Measurements from ENCODE around the gene LPP. TPM values are rescaled to one million over a fixed set of nuclear protein-coding genes. Genes with fewer than 3 reads are reported as not detected.

Gene LPP
- polyA plus RNA-seq, 3 donors from 2014 or later = 6.5 to 33.5 (median 11.3) TPM

DNA sequence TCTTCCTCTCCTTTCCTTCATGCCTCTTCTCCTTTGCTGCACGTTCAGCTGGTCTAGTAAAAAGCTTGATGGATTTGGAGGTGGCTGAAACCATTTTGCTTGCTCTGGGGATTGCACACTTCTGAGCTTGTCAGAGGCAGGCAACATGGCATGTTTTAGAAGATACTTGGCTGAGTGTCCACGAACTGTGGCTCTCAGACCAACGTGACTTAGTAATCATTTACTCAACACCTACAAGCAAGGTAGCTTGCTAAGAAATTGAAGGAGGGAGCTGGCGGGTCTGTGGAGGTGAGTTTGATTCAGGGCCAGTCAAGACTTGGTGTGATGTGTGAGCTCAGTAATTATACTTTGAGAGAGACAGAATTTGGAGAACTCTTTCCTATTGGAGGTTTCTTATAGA is 196.0 kb downstream of the LPP start:
- DNase-seq = no peak
- Mint-ChIP-seq H3K4me3 (no peak overlapping the region), H3K27me3 (ENCODE audit: low read depth in 3 of 3) (peaks cover 0 to 3% (median 1%) of the 10 kb centered on the region in 3 donors), H3K27ac (peak overlapping the region in 1 of 6 donors; percentile 9), H3K36me3 (peaks cover 3 to 7% (median 5%) of the 10 kb centered on the region in 3 donors), H3K9me3 (no peaks in the 10 kb centered on the region), H3K4me1 (peaks cover 14 to 30% of the 10 kb centered on the region in 2 donors)

DNA sequence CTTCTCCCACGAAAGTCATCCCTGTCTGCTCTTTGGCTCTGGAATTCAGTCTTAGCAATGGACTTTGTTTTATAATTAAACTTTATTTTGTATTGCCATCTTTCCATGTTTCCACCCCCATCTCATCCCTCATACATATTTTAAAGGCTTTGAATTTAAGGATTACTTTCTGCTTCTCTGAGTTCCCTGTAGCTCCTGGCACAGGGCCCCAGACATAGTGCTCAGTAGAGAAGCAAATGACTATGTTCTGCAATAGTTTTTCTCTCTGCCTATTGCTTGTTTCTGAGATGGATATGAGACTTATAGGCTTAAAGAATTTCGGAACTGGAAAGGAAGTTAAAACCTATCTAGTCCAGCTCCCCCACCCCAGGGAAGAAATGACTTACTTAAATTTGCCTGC is 197.0 kb downstream of the LPP start:
- Mint-ChIP-seq H3K4me3 (no peak overlapping the region), H3K27ac (peak overlapping the region in 2 of 6 donors; percentile 12 to 16), H3K27me3 (ENCODE audit: low read depth in 3 of 3) (peaks cover 0 to 3% (median 1%) of the 10 kb centered on the region in 3 donors), H3K4me1 (peaks cover 14 to 30% of the 10 kb centered on the region in 2 donors), H3K36me3 (peaks cover 5 to 7% (median 7%) of the 10 kb centered on the region in 3 donors), H3K9me3 (no peaks in the 10 kb centered on the region)
- no peak for DNase-seq

DNA sequence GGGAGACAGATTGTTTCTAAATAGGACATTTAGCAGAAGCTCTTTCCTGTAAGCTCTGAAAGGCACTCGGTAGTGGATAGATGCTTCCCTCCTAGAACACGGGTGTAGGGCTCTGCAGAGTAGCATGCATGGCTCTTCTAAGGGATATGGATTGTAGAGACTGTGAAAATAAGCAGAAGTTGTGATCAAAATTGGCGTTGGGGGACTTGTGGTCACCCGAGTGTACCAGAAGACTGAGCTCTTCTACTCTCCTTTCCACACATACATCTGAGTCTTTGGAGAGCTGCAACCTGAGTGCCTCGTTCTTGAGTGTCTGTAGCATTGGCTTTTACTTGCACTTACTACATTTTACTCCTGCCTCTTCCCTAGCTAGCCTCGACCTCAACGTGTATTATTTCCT is 197.7 kb downstream of the LPP start:
- H3K9me3 Mint-ChIP-seq = no peaks in the 10 kb centered on the region
- H3K4me3 Mint-ChIP-seq = no peak overlapping the region
- peaks cover 5 to 7% (median 7%) of the 10 kb centered on the region in 3 donors for H3K36me3 Mint-ChIP-seq
- DNase-seq = no peak
- H3K27me3 Mint-ChIP-seq (ENCODE audit: low read depth in 3 of 3) = peaks cover 0 to 3% (median 1%) of the 10 kb centered on the region in 3 donors
- H3K27ac Mint-ChIP-seq = peak overlapping the region in 1 of 6 donors; percentile 64
- peaks cover 14 to 30% of the 10 kb centered on the region in 2 donors for H3K4me1 Mint-ChIP-seq

DNA sequence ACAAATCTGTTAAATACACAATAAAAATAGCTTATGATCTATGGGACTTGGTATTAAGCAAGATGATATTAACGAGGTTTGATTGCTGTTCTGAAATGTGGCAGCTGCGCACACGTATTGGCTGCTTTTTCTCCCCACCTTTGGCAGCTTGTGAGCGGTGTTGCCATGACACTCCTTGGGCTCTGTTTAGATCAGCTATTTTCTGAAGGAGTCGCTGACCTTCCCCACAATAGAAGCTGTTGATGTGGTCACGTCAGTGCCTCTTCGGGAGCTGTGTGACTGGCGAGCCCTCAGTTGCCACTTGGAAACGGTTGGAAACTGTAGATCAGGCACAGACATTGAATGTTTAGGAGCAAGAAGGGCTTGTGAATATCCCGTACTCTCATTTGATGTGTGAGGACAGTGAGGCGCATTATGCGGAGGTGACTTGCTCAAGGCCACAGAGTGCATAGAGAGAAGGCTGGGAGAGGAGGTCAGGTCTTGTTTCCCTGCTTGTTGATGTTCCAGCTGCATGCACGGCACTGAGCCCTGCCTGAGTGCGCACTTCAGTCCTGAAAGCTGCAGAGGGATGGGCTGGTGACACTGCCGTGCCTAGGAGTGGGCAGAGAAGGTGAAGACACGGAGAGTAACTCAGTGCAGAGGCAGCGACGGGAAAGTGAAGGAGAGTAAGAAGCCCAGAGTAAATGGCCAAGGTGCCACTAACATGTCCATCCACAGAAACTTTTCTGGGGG is 198.4 kb downstream of the LPP start:
- DNase-seq = no peak
- Mint-ChIP-seq H3K4me3 (no peak overlapping the region), H3K36me3 (peaks cover 3 to 11% (median 9%) of the 10 kb centered on the region in 3 donors), H3K9me3 (no peaks in the 10 kb centered on the region), H3K27me3 (ENCODE audit: low read depth in 3 of 3) (peaks cover 0 to 3% (median 1%) of the 10 kb centered on the region in 3 donors), H3K27ac (no peak overlapping the region), H3K4me1 (peaks cover 15 to 30% of the 10 kb centered on the region in 2 donors)

DNA sequence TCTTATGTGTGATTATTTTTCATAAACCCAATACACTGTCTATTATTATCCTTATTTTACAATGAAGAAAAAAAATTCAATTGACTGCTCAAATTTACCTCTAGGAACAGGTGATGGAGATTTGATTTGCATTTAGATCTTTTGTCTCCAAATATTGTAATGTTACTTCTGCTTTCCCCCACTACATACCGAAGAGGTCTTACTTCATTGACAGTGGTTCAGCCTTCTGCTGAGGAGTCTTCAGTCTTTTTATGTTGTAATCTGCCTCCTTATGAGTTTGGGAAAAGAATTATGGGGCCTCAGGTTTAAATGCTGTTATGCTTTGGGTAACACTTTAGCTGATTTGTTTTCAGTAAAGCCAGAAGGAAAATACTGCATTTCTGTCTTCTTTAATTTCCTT is 199.5 kb downstream of the LPP start:
- peaks cover 0 to 3% (median 2%) of the 10 kb centered on the region in 3 donors for H3K27me3 Mint-ChIP-seq (ENCODE audit: low read depth in 3 of 3)
- H3K36me3 Mint-ChIP-seq = peaks cover 0 to 11% (median 6%) of the 10 kb centered on the region in 3 donors
- H3K27ac Mint-ChIP-seq = peak overlapping the region in 1 of 6 donors; percentile 60
- peaks cover 23 to 40% of the 10 kb centered on the region in 2 donors for H3K4me1 Mint-ChIP-seq
- no peaks in the 10 kb centered on the region for H3K9me3 Mint-ChIP-seq
- DNase-seq = no peak
- no peak overlapping the region for H3K4me3 Mint-ChIP-seq

DNA sequence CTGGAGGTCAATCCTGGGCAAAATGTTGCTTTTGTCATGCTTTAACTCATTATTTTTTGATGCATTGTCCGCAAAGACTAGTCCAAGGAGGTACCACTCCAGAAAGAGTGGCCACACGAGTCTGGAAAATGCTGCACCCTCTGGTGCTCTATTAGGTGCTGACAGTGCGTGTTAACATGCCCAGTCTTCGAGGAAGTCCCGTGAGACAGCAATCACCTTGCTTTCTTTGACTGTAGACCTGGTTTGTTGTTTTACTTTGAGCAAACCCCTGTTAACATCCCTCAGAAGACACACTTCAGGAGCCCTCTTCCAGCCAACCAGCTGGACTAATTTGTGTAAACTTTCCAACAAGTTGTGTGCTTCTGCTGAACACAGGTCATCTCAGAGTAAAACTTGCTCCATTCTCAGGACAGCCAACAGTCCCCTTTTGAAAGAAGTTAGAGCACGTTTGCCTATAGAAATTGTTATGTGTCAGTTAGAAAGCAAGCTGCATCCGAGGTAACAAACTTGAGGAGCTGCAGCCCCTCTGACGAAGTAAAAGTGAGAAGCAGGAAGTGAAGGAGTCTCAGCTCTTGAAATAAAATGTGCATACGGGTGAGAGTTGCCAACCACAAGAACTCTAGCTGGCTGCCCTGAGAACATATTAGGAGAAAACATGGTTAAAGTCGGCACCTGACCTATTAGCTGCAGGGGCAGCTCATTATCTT is 205.0 kb downstream of the LPP start:
- Mint-ChIP-seq H3K9me3 (no peaks in the 10 kb centered on the region), H3K27ac (peak overlapping the region; percentile 84 to 94 (median 88)), H3K36me3 (peaks cover 0 to 9% (median 3%) of the 10 kb centered on the region in 3 donors), H3K4me1 (peaks cover 60 to 62% of the 10 kb centered on the region in 2 donors), H3K27me3 (ENCODE audit: low read depth in 3 of 3) (peaks cover 2 to 7% (median 3%) of the 10 kb centered on the region in 3 donors), H3K4me3 (peak overlapping the region; percentile 62 to 79 (median 75))
- peak; percentile 70 to 75 (median 75) for DNase-seq

DNA sequence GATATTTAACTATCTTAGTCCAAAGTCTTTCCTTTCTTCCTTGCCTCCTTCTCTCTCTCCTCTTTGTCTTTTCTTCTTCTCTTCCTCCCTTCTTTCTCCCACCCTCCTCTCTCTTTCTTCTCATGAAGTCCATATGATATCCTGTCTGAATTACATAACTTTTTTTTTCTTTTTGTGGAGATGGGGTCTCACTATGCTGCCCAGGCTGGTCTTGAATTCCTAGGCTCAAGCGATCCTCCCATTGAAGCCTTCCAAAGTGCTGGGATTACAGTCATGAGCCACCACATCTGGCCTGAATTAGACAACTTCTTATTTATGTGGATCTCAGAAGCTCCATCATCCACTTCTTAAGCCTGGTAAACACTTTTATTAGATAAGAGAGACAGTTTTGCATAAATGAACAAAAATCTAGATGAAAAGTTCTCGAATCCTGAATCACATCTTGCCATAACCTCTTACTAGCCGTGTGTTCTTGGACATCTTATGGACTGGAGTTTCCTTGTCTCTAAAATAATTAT is 206.5 kb downstream of the LPP start:
- Mint-ChIP-seq H3K27me3 (ENCODE audit: low read depth in 3 of 3) (peaks cover 3 to 7% (median 4%) of the 10 kb centered on the region in 3 donors), H3K4me1 (peaks cover 75 to 76% of the 10 kb centered on the region in 2 donors)
- no peak for DNase-seq

DNA sequence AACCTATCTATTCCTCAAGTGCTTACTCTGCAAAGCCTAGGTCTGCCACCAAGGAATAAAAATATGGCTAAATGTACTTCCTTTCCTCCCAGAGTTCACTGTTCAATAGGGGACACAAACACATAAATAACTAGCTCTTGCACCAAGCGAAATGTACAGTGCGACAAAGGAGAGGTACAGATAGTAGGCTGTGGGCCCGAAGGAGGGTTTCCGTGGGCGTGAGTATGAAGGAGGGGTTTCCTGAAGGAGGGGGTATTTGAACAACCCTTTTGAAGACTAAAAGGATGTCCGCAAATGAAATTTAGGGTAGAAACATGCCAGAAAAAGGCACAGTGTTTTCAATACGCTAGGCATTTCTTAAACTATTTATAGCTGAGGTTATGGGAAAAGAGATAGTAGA is 207.9 kb downstream of the LPP start:
- H3K36me3 Mint-ChIP-seq = peaks cover 0 to 7% (median 2%) of the 10 kb centered on the region in 3 donors
- H3K4me3 Mint-ChIP-seq = peak overlapping the region; percentile 71 to 87 (median 83)
- peaks cover 3 to 7% (median 4%) of the 10 kb centered on the region in 3 donors for H3K27me3 Mint-ChIP-seq (ENCODE audit: low read depth in 3 of 3)
- peaks cover 85 to 88% of the 10 kb centered on the region in 2 donors for H3K4me1 Mint-ChIP-seq
- no peaks in the 10 kb centered on the region for H3K9me3 Mint-ChIP-seq
- peak; percentile 32 to 42 (median 39) for DNase-seq
- H3K27ac Mint-ChIP-seq = peak overlapping the region; percentile 80 to 97 (median 94)

More for the DNA sequence above, 206.5 kb downstream of the LPP start:
- H3K27ac Mint-ChIP-seq = peak overlapping the region; percentile 84 to 94 (median 88)
- no peaks in the 10 kb centered on the region for H3K9me3 Mint-ChIP-seq
- peaks cover 0 to 12% (median 3%) of the 10 kb centered on the region in 3 donors for H3K36me3 Mint-ChIP-seq
- peak overlapping the region; percentile 14 to 79 (median 75) for H3K4me3 Mint-ChIP-seq

DNA sequence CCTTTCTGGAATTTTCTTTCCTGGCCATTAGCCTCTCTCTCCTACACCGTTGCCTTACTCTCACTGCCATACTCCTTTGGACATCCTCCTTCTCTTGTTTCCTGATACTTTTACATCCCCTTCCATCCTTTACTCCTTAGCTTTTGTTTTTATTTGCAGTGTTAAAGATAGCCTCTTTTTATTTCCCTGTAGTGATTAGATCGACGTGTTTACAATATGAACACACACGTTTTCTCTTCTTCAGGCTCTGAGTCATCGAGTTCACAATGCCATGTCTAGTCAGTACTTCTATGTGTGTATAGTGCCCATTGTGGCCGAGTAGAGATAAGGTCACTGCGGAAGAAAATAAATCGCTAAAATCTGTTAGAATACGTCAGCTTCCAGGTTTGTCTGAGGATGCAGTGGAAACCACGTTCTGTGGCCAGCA is 208.5 kb downstream of the LPP start:
- peak; percentile 55 to 66 (median 62) for DNase-seq
- Mint-ChIP-seq H3K4me3 (peak overlapping the region; percentile 71 to 87 (median 83)), H3K9me3 (no peaks in the 10 kb centered on the region), H3K27ac (peak overlapping the region; percentile 80 to 97 (median 94)), H3K27me3 (ENCODE audit: low read depth in 3 of 3) (peaks cover 3 to 7% (median 4%) of the 10 kb centered on the region in 3 donors), H3K4me1 (peaks cover 83 to 88% of the 10 kb centered on the region in 2 donors), H3K36me3 (peaks cover 0 to 4% (median 0%) of the 10 kb centered on the region in 3 donors)

DNA sequence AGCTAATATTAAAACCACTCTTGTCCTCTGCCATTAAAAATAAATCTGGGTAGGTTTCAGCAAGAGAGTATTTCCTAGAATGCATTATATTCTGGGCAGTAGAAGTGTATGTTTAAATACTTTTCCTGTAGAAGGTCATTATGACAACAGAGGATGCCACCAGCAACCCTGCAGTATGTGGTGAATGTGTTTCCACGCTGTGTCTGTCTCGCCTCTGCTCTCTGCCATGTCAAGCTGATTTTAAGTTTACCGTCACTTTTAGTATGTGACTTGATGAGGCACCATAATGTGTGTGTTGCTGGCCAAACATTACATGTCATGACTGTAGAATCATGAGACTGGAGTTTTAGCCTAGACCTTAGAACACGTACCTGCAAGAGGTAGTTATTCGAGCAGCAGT is 211.2 kb downstream of the LPP start:
- H3K4me3 Mint-ChIP-seq = peak overlapping the region; percentile 33 to 50 (median 37)
- no peaks in the 10 kb centered on the region for H3K9me3 Mint-ChIP-seq

DNA sequence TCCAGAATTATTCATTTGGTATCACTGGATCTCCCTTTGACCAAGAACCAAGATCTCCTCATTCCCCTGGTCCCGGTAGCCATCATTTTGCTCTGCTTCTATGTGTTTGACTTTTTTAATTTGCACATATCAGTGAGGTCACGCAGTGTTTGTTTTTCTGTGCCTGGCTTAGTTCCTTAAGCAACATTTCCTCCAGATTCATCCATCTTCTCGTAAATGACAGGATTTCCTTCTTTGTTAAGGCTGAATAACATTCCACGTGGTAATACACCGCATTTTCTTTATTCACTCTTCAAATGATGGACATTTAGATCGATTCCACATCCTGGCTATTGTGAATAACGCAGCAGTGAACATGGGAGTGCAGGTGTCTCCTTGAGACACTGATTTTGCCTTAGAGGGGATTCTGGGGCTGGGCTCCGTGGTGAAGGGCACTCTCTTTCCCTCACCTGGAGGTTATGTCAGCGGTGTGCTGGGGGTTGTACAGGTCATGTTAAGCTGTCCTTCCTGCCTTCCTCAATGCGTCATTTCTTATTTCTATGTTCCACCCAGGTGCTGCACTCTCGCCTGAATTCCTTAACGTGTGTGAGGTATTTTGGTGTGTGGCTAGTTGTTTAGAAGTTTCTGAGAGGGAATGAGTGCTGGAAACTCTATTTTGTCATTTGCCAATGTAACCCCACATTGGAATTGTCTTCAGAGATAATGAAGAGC is 212.2 kb downstream of the LPP start:
- peaks cover 62 to 71% of the 10 kb centered on the region in 2 donors for H3K4me1 Mint-ChIP-seq
- H3K27me3 Mint-ChIP-seq (ENCODE audit: low read depth in 3 of 3) = peaks cover 0 to 2% (median 0%) of the 10 kb centered on the region in 3 donors
- H3K4me3 Mint-ChIP-seq = no peak overlapping the region
- H3K27ac Mint-ChIP-seq = peak overlapping the region in 3 of 6 donors; percentile 2 to 62 (median 13)
- H3K36me3 Mint-ChIP-seq = peaks cover 0 to 4% (median 0%) of the 10 kb centered on the region in 3 donors
- H3K9me3 Mint-ChIP-seq = no peaks in the 10 kb centered on the region
- no peak for DNase-seq

More for the DNA sequence above, 211.2 kb downstream of the LPP start:
- Mint-ChIP-seq H3K4me1 (peaks cover 71 to 80% of the 10 kb centered on the region in 2 donors), H3K36me3 (peaks cover 0 to 4% (median 0%) of the 10 kb centered on the region in 3 donors), H3K27ac (peak overlapping the region; percentile 8 to 92 (median 82)), H3K27me3 (ENCODE audit: low read depth in 3 of 3) (peaks cover 0 to 4% (median 2%) of the 10 kb centered on the region in 3 donors)
- DNase-seq = peak; percentile 28 to 45 (median 34)

DNA sequence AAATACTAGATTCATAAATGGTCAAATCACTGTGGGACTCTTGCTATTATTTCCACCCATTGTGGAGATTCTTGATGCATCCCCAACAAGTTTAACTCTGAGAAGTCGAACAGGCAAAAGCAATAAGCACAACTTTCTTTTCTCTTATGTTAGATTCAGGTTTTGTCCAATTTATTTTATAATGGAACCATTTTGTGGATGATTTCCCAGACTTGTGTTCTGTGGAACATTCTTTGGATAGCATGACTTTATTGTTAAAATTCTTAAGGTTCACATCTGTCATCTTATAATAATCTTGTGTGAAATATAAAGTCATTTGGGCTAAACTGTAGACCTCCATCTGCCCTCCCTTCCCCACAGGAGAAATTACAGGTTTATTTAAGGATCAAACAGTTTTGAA is 213.7 kb downstream of the LPP start:
- DNase-seq = no peak
- no peak overlapping the region for H3K4me3 Mint-ChIP-seq
- H3K4me1 Mint-ChIP-seq = peaks cover 49 to 55% of the 10 kb centered on the region in 2 donors
- peaks cover 0 to 8% (median 0%) of the 10 kb centered on the region in 3 donors for H3K36me3 Mint-ChIP-seq
- peaks cover 0 to 2% (median 0%) of the 10 kb centered on the region in 3 donors for H3K27me3 Mint-ChIP-seq (ENCODE audit: low read depth in 3 of 3)
- H3K27ac Mint-ChIP-seq = peak overlapping the region in 2 of 6 donors; percentile 57 to 73
- H3K9me3 Mint-ChIP-seq = no peaks in the 10 kb centered on the region

DNA sequence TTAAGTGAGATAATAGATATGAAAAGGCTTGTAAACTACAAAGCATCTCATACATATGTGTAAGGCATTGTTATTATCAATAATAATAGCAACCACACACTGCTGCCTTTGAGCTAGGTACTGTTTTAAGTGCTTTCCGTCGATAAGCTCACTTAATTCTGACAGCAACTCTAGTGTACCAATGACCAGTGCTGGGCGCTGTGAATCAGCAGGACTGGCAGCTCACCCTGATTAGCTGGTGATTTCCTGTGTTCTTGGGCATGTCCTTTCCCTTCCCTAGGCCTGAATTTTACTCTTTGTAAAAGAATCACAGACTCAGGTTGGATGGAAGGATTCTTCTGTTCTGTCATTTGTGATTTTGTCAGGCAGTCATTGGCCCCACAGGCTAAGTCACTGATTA is 215.6 kb downstream of the LPP start:
- Mint-ChIP-seq H3K4me1 (peaks cover 35 to 41% of the 10 kb centered on the region in 2 donors), H3K27ac (peak overlapping the region in 3 of 6 donors; percentile 3 to 80 (median 76)), H3K9me3 (peaks cover 0 to 2% (median 0%) of the 10 kb centered on the region in 6 donors), H3K27me3 (ENCODE audit: low read depth in 3 of 3) (peaks cover 0 to under 1% (median 0%) of the 10 kb centered on the region in 3 donors), H3K36me3 (peaks cover 0 to 3% (median 0%) of the 10 kb centered on the region in 3 donors), H3K4me3 (no peak overlapping the region)
- DNase-seq = no peak
